Transverse colon (tissue), 4 donors: ENCODE results near the gene PUDP. TPM values are rescaled to one million over a fixed set of nuclear protein-coding genes. Genes with fewer than 3 reads are reported as not detected.

Experiments
- DNase-seq: peaks from one replicate; pipeline ENCODE4 v3.0.0-alpha.2; 2019
- H3K27ac ChIP-seq, 4 donors: fragments of 200-600 bp; sonication (generic); 2 replicates each; pipeline ENCODE4 v1.5.1; 2016 to 2018; ENCODE audit warnings: inconsistent platforms in 4 of 4
- H3K27me3 ChIP-seq: fragments of 200-600 bp; sonication (generic); 2 replicates; pipeline ENCODE4 v1.5.1; 2017; ENCODE audit warnings: inconsistent platforms
- H3K36me3 ChIP-seq, 4 donors: fragments of 200-600 bp; sonication (generic); 2 replicates each; pipeline ENCODE4 v1.5.1; 2017 to 2019; ENCODE audit warnings: inconsistent platforms in 4 of 4
- H3K4me1 ChIP-seq, 4 donors: fragments of 200-600 bp; sonication (generic); 2 replicates each; pipeline ENCODE4 v1.5.1; 2017 to 2020; ENCODE audit warnings: inconsistent platforms in 4 of 4
- H3K4me3 ChIP-seq, 4 donors: fragments of 200-600 bp; sonication (generic); 1 replicate in 1 of 4; 2 replicates in 3 of 4; pipeline versions ENCODE4 v1.5.1 to v1.6.1; 2017 to 2019; ENCODE audit warnings: inconsistent platforms in 4 of 4
- H3K9me3 ChIP-seq, 2 donors: fragments of 200-600 bp; sonication (generic); 2 replicates each; pipeline ENCODE4 v1.5.1; 2017 to 2019; ENCODE audit warnings: inconsistent platforms in 2 of 2
- CTCF ChIP-seq, 5 experiments: fragments of 200-600 bp in 3 of 5; fragments of 450-650 bp in 2 of 5; sonication (generic) in 3 of 5; IDR thresholded peaks; 1 replicate in 2 of 5; 2 replicates in 3 of 5; pipeline ENCODE4 v1.5.1; 2016 to 2017; ENCODE audit warnings: antibody characterized with exemption in 5 of 5, inconsistent platforms in 3 of 5, mild to moderate bottlenecking in 2 of 5, moderate library complexity in 1 of 5
- EP300 ChIP-seq: sonication (generic); formaldehyde crosslinking; IDR thresholded peaks from one replicate; pipeline ENCODE4 v1.6.1; 2017; ENCODE audit warnings: antibody characterized with exemption, low read depth
- POLR2A ChIP-seq: fragments of 450-650 bp; IDR thresholded peaks from one replicate; pipeline ENCODE4 v1.6.1; 2016; ENCODE audit warnings: antibody characterized with exemption, mild to moderate bottlenecking, moderate library complexity
- POLR2AphosphoS5 ChIP-seq, 3 donors: sonication (generic); formaldehyde crosslinking; IDR thresholded peaks; one replicate each; pipeline ENCODE4 v1.6.1; 2016; ENCODE audit warnings: antibody characterized with exemption in 3 of 3
- WGBS, 2 donors: methylation state at CpG; one replicate each; pipeline ENCODE4 v1.1.5; 2018; ENCODE audit warnings: low coverage in 1 of 2; 5-methylcytosine and 5-hydroxymethylcytosine counted together
- in situ Hi-C, 4 donors: fragments of 200-750 bp; cut with MboI; loops; one replicate each; pipeline versions ENCODE4 v1.15.0 to v1.15.1; 2017; ENCODE audit warnings: low sequenced_read_pairs in 3 of 4, low pct_ligation_motif_present in 1 of 4, low pct_unique_long_range_greater_than_20kb in 1 of 4
- intact Hi-C: fragments of 100-400 bp; cut with DNase I; formaldehyde crosslinking; loops from one replicate; pipeline ENCODE4 v1.15.1; 2023; ENCODE audit warnings: low total_unique reads
- total RNA-seq, 4 donors: library from RNA; depleted of rRNA; stranded (reverse); fragments of >200 nt; gene quantifications; one replicate each; pipeline ENCODE4 v1.1.0, GENCODE V29; 2016

PUDP gene
- total RNA-seq, 4 donors from 2014 or later: 3.7 to 31.9 (median 23.3) TPM

GRCh38 chrX:7090641-7091040 lies 57.3 kb downstream of the PUDP start:
- Histone ChIP-seq H3K27me3 (no peaks in the 10 kb centered on the region), H3K4me3 (no peak overlapping the region), H3K27ac (no peak overlapping the region), H3K9me3 (no peaks in the 10 kb centered on the region), H3K4me1 (peaks cover 0 to 6% (median 0%) of the 10 kb centered on the region in 4 donors), H3K36me3 (no peaks in the 10 kb centered on the region)
- intact Hi-C loops (no loop called here), in situ Hi-C loops (no loop called here)
- DNase-seq: no peak
- 86% methylated on average over 4 of the region's 4 CpGs; no CpG with 5 or more reads in 1 of the 2 donors for WGBS, 2 donors
- TF ChIP-seq POLR2AphosphoS5 (IDR thresholded peaks at IDR 0.05): no peak
- TF ChIP-seq CTCF (IDR thresholded peaks at IDR 0.05): no peak
- TF ChIP-seq EP300: no peak
- TF ChIP-seq POLR2A: no peak

GRCh38 chrX:7088968-7089615 lies 58.9 kb downstream of the PUDP start:
- Histone ChIP-seq H3K4me3 (no peak overlapping the region), H3K27me3 (no peaks in the 10 kb centered on the region), H3K4me1 (peaks cover 0 to 6% (median 0%) of the 10 kb centered on the region in 4 donors), H3K9me3 (no peaks in the 10 kb centered on the region), H3K27ac (no peak overlapping the region), H3K36me3 (no peaks in the 10 kb centered on the region)
- DNase-seq: no peak
- in situ Hi-C loops (no loop called here), intact Hi-C loops (no loop called here)
- TF ChIP-seq EP300 (no peak), POLR2A (no peak), POLR2AphosphoS5 (IDR thresholded peaks at IDR 0.05) (no peak), CTCF (IDR thresholded peaks at IDR 0.05) (no peak)
- WGBS, 2 donors: 82% methylated on average over 8 of the region's 8 CpGs; no CpG with 5 or more reads in 1 of the 2 donors

GRCh38 chrX:7086384-7086783 lies 61.6 kb downstream of the PUDP start:
- H3K4me1 ChIP-seq: peaks cover 0 to 6% (median 0%) of the 10 kb centered on the region in 4 donors
- 78% methylated on average over 3 of the region's 3 CpGs; no CpG with 5 or more reads in 1 of the 2 donors for WGBS, 2 donors
- H3K36me3 ChIP-seq: no peaks in the 10 kb centered on the region
- no peak overlapping the region for H3K27ac ChIP-seq
- TF ChIP-seq POLR2A: no peak
- no peak for TF ChIP-seq POLR2AphosphoS5 (IDR thresholded peaks at IDR 0.05)
- no peak for TF ChIP-seq CTCF (IDR thresholded peaks at IDR 0.05)
- no peak for TF ChIP-seq EP300
- in situ Hi-C loops: no loop called here
- no peaks in the 10 kb centered on the region for H3K9me3 ChIP-seq
- H3K27me3 ChIP-seq: no peaks in the 10 kb centered on the region
- DNase-seq: no peak
- H3K4me3 ChIP-seq: no peak overlapping the region
- intact Hi-C loops: no loop called here

GRCh38 chrX:7085879-7086278 lies 62.1 kb downstream of the PUDP start:
- 82 to 89% methylated on average over 1 to 3 of the region's 3 CpGs for WGBS, 2 donors
- no peaks in the 10 kb centered on the region for H3K27me3 ChIP-seq
- in situ Hi-C loops: no loop called here

More at GRCh38 chrX:7085879-7086278, 62.1 kb downstream of the PUDP start:
- Histone ChIP-seq H3K4me1 (peaks cover 0 to 3% (median 0%) of the 10 kb centered on the region in 4 donors), H3K36me3 (no peaks in the 10 kb centered on the region), H3K4me3 (no peak overlapping the region), H3K27ac (no peak overlapping the region), H3K9me3 (no peaks in the 10 kb centered on the region)
- no peak for DNase-seq
- TF ChIP-seq CTCF (IDR thresholded peaks at IDR 0.05) (no peak), POLR2AphosphoS5 (IDR thresholded peaks at IDR 0.05) (no peak), POLR2A (no peak), EP300 (no peak)
- intact Hi-C loops: no loop called here
